Common myeloid progenitor, CD34-positive (primary cell): ENCODE results near the gene CARD9. TPM values are rescaled to one million over a fixed set of nuclear protein-coding genes. Genes with fewer than 3 reads are reported as not detected.

Source experiments
- CTCF ChIA-PET: fragments of 350-600 bp; sonication (Branson Sonifier 250); formaldehyde crosslinking; loops from one replicate; lab custom pipeline; 2021; ENCODE audit warnings: antibody characterized with exemption; lab: Charles Lee
- POLR2A ChIA-PET: fragments of 350-600 bp; sonication (Branson Sonifier 250); formaldehyde crosslinking; loops from one replicate; lab custom pipeline; 2021; ENCODE audit warnings: antibody characterized with exemption; lab: Charles Lee
- DNase-seq, 3 donors: peaks; one replicate each; pipeline versions ENCODE4 v3.0.0 to v3.0.0-alpha.2; 2013
- H3K27ac ChIP-seq, 2 experiments: 1 replicate in 1 of 2; 2 replicates in 1 of 2; pipeline ENCODE4 v1.7.0; 2013; ENCODE audit warnings: inconsistent platforms in 2 of 2, low read length in 2 of 2, mild to moderate bottlenecking in 2 of 2, low read depth in 1 of 2, moderate library complexity in 1 of 2; ENCODE audit not compliant: severe bottlenecking in 2 of 2, insufficient read depth in 1 of 2, poor library complexity in 1 of 2
- H3K27me3 ChIP-seq, 5 experiments: replicated peaks in 2 of 5; 1 replicate in 3 of 5; 2 replicates in 2 of 5; pipeline versions ENCODE4 v1.6.1 to v1.7.0; 2013; ENCODE audit warnings: low read length in 4 of 5, mild to moderate bottlenecking in 2 of 5, moderate library complexity in 2 of 5, inconsistent platforms in 1 of 5; ENCODE audit not compliant: insufficient read depth in 5 of 5, control insufficient read depth in 4 of 5
- H3K36me3 ChIP-seq, 4 experiments: 1 replicate in 2 of 4; 2 replicates in 2 of 4; pipeline versions ENCODE4 v1.6.1 to v1.7.0; 2013; ENCODE audit warnings: low read length in 3 of 4, control low read depth in 1 of 4, mild to moderate bottlenecking in 1 of 4; ENCODE audit not compliant: control insufficient read depth in 4 of 4, insufficient read depth in 4 of 4
- H3K4me1 ChIP-seq, 4 experiments: 1 replicate in 3 of 4; 2 replicates in 1 of 4; pipeline versions ENCODE4 v1.6.1 to v1.7.1; 2013; ENCODE audit warnings: low read length in 3 of 4, mild to moderate bottlenecking in 3 of 4, control low read depth in 1 of 4, inconsistent platforms in 1 of 4, moderate library complexity in 1 of 4; ENCODE audit not compliant: control insufficient read depth in 4 of 4, insufficient read depth in 4 of 4; ENCODE audit errors: control extremely low read depth in 1 of 4
- H3K4me3 ChIP-seq, 7 experiments: 1 replicate in 4 of 7; 2 replicates in 3 of 7; pipeline versions ENCODE4 v1.5.1 to v1.7.0; 2013; ENCODE audit warnings: mild to moderate bottlenecking in 7 of 7, low read length in 6 of 7, moderate library complexity in 6 of 7, inconsistent platforms in 2 of 7, low read depth in 2 of 7, control low read depth in 1 of 7; ENCODE audit not compliant: insufficient read depth in 4 of 7, control insufficient read depth in 1 of 7; ENCODE audit errors: extremely low read depth in 1 of 7
- H3K9me3 ChIP-seq, 5 experiments: 1 replicate in 4 of 5; 2 replicates in 1 of 5; pipeline versions ENCODE4 v1.6.1 to v1.7.1; 2013; ENCODE audit warnings: low read length in 4 of 5, mild to moderate bottlenecking in 2 of 5, inconsistent platforms in 1 of 5, low read depth in 1 of 5, moderate library complexity in 1 of 5; ENCODE audit not compliant: control insufficient read depth in 4 of 5, insufficient read depth in 2 of 5; ENCODE audit errors: control extremely low read depth in 1 of 5
- WGBS: methylation state at CpG from one replicate; pipeline ENCODE4 v1.1.5; 2013; ENCODE audit not compliant: insufficient coverage; 5-methylcytosine and 5-hydroxymethylcytosine counted together
- polyA plus RNA-seq: library from polyadenylated mRNA; unstranded; fragments of 120-200 nt; gene quantifications from one replicate; pipeline ENCODE4 v1.2.1, GENCODE V29; 2013

CARD9 gene, protein sequence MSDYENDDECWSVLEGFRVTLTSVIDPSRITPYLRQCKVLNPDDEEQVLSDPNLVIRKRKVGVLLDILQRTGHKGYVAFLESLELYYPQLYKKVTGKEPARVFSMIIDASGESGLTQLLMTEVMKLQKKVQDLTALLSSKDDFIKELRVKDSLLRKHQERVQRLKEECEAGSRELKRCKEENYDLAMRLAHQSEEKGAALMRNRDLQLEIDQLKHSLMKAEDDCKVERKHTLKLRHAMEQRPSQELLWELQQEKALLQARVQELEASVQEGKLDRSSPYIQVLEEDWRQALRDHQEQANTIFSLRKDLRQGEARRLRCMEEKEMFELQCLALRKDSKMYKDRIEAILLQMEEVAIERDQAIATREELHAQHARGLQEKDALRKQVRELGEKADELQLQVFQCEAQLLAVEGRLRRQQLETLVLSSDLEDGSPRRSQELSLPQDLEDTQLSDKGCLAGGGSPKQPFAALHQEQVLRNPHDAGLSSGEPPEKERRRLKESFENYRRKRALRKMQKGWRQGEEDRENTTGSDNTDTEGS
- polyA plus RNA-seq, result 11.8 TPM

DNA sequence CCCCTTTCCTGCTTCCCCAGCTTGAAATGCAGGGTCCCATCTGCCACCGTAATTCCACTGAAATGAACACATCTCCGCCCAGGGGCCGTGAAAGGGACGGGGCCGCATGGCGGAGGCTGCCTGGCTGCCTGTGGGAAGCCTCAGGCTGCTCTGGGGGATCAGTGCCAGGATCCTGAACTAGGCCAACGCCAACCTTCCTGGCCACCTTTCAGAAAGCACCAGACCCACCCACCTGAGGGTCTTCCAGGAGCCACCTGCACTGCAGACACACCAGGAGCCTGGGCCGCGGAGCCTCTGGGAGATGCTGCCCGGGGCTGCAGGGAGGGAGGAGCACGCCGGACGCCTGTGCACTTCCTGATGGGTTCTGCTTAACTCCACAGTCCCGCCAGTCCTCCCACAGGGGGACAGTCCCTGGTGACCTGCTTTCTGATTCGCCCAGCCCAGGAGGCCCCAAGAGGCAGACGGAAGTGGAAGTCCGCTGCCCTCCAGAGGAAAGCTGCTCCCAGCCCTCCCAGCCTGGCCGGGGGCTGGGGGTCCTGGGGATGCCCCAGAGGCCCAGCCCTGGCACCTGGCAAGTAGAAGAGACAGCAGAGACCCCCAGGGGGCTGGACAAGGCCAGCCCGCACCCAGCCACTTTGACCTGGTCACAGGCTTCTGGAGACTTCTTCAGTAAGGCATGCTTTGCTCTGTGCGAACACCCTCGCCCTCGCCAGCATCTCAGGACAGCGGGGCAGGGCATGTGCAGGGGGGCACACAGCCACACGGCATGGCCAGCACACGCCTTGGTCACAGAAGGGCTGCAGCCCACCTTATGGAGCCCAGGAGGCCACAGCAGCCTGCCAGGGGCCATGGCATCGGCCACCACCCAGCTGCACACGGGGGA, at the start of gene CARD9:
Gene CARD9, minus strand, starts transcription at position 370 of the 883 bp plus-strand sequence. CDS start 1,591 bp downstream, outside the sequence.
- CTCF ChIA-PET, result interaction anchor here (0.9 to 4.6 kb wide), 5 partner anchors 7 to 61 kb away, joined by 3 to 26 read pairs (median 7); partner anchors contain the start of gene DNLZ
- Histone ChIP-seq H3K9me3 (no peaks in the 10 kb centered on the region), H3K4me3 (peak within 1 kb of the TSS; percentile 9 to 79 (median 71)), H3K27me3 (no peaks in the 10 kb centered on the region), H3K4me1 (peaks cover 2 to 32% (median 29%) of the 10 kb centered on the region in 4 experiments), H3K27ac (peak within 1 kb of the TSS in 1 of 2 experiments; percentile 54), H3K36me3 (peaks cover 0 to 47% (median 13%) of the 10 kb centered on the region in 4 experiments)
- POLR2A ChIA-PET, result interaction anchor here (1.0 to 1.3 kb wide), 2 partner anchors 10 to 45 kb away, joined by 3 to 5 read pairs; partner anchors contain the start of gene DNLZ
- 43% methylated on average over 18 of the region's 27 CpGs for WGBS
- peak in 1 of 3 donors; percentile 26 for DNase-seq

DNA sequence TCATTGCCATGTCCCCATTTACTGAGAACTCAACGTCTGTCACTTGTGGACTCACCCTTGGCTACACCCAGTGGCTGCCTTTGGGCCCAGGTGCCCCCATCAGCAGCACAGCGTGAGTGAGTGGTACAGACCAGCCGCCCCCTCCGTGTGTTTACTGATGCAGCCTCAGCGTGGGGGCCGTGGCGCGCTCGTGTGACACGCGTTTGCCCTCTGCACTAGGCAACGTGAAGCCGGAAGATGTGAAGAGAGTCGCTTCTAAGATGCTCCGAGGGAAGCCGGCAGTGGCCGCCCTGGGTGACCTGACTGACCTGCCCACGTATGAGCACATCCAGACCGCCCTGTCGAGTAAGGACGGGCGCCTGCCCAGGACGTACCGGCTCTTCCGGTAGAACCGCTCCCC, 49.4 kb upstream of the CARD9 start:
- no peaks in the 10 kb centered on the region for H3K27me3 ChIP-seq
- WGBS, result 96% methylated on average over 26 of the region's 26 CpGs
- H3K27ac ChIP-seq, result no peak overlapping the region
- no peak for DNase-seq
- no peak overlapping the region for H3K4me3 ChIP-seq
- no peaks in the 10 kb centered on the region for H3K9me3 ChIP-seq
- H3K36me3 ChIP-seq, result peaks cover 13 to 67% (median 54%) of the 10 kb centered on the region in 4 experiments
- ChIA-PET POLR2A (no interaction called here), CTCF (no interaction called here)
- H3K4me1 ChIP-seq, result no peaks in the 10 kb centered on the region

DNA sequence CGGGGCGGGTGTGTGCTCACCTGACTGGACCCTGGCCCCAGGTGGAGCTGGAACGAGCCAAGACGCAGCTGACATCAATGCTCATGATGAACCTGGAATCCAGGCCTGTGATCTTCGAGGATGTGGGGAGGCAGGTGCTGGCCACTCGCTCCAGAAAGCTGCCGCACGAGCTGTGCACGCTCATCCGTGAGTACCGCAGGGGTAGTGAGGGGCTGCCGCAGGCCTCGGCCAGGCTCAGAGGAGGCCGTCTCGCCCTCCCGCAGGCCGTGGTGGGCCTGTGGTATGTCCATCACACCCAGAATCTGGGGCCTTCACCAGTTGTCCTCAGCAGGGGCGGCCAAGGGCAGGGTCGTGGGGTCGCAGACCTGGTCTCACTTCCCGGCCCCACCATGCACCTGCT, 48.3 kb upstream of the CARD9 start:
- Histone ChIP-seq H3K27ac (no peak overlapping the region), H3K27me3 (no peaks in the 10 kb centered on the region), H3K4me1 (no peaks in the 10 kb centered on the region), H3K4me3 (no peak overlapping the region), H3K9me3 (no peaks in the 10 kb centered on the region), H3K36me3 (peaks cover 15 to 76% (median 61%) of the 10 kb centered on the region in 4 experiments)
- CTCF ChIA-PET, result no interaction called here
- DNase-seq, result no peak
- 97% methylated on average over 21 of the region's 21 CpGs for WGBS
- POLR2A ChIA-PET, result no interaction called here

DNA sequence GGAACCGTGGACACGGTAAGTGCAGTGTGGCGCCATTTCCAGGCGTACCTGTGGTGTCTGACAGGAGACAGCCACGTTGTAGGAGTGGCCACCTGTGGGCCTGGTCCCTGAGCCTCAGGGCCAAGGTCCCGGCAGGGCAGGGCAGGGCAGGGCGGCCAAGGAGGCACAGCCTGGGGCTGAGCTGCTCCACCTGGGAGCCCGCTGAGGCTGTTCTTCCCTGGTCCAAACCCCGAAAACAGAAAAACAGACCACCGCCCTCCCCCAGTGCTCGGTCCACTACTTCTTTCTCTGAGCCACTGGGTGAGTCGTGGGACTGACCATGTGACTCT, 45.6 kb upstream of the CARD9 start:
- H3K27me3 ChIP-seq, result no peaks in the 10 kb centered on the region
- DNase-seq, result no peak
- no peaks in the 10 kb centered on the region for H3K4me1 ChIP-seq
- H3K9me3 ChIP-seq, result no peaks in the 10 kb centered on the region
- H3K36me3 ChIP-seq, result peaks cover 19 to 92% (median 72%) of the 10 kb centered on the region in 4 experiments
- ChIA-PET CTCF (no interaction called here), POLR2A (interaction anchor here (0.5 kb wide), 1 partner anchor 11 kb away, joined by 3 read pairs; no protein-coding TSS in a partner anchor)
- 97% methylated on average over 11 of the region's 12 CpGs for WGBS
- H3K27ac ChIP-seq, result no peak overlapping the region
- no peak overlapping the region for H3K4me3 ChIP-seq

DNA sequence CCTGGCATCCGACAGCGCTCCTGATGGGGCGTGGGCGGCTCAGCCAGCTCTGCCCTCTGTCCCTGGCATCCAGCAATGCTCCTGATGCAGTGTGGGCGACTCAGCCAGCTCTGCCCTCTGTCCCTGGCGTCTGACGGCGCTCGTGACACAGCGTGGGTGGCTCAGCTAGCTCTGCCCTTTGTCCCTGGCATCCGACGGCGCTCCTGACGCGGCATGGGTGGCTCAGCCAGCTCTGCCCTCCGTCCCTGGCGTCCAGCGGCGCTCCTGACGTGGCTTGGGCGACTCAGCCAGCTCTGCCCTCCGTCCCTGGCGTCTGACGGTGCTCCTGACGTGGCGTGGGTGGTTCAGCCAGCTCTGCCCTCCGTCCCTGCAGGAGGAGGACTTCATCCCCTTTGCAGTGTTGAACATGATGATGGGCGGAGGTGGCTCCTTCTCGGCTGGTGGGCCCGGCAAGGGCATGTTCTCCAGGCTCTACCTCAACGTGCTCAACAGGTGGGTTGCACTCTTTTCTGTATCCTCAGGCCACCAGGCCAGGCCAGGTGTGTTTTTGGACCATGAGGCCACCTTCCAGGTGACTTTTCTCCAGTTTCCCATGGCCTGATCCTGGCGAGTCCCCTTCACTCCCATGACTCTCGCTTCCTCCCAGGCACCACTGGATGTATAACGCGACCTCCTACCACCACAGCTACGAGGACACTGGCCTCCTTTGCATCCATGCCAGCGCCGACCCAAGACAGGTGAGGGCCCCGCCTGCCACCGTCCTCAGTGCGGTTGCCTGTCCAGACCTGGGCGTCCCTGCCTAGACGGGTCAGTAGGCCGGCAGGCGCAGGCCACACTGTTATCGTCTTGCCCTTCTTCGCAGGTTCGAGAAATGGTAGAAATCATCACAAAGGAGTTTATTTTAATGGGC, 45.0 kb upstream of the CARD9 start:
- CTCF ChIA-PET, result interaction anchor here (1.2 to 1.4 kb wide), 2 partner anchors 11 to 20 kb away, joined by 3 read pairs; no protein-coding TSS in a partner anchor

DNA sequence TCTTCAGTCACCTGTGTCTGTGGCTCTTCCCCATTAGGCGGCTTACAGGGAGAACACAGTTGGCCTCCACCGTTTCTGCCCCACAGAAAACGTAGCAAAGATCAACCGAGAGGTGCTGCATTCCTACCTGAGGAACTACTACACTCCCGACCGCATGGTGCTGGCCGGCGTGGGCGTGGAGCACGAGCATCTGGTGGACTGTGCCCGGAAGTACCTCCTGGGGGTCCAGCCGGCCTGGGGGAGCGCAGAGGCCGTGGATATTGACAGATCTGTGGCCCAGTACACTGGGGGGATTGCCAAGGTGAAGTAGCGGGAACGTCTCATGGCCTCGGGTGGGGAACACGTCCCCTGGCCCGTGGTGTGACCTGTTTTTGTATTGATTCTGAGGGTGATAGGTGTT, 43.4 kb upstream of the CARD9 start:
- POLR2A ChIA-PET, result no interaction called here
- no peak for DNase-seq
- CTCF ChIA-PET, result no interaction called here
- no peaks in the 10 kb centered on the region for H3K9me3 ChIP-seq
- no peaks in the 10 kb centered on the region for H3K27me3 ChIP-seq
- peaks cover 0 to 3% (median 1%) of the 10 kb centered on the region in 4 experiments for H3K4me1 ChIP-seq
- no peak overlapping the region for H3K4me3 ChIP-seq
- H3K36me3 ChIP-seq, result peaks cover 22 to 90% (median 69%) of the 10 kb centered on the region in 4 experiments
- WGBS, result 99% methylated on average over 18 of the region's 19 CpGs
- no peak overlapping the region for H3K27ac ChIP-seq

More for the DNA sequence above, 45.0 kb upstream of the CARD9 start:
- Histone ChIP-seq H3K36me3 (peaks cover 19 to 94% (median 71%) of the 10 kb centered on the region in 4 experiments), H3K4me1 (no peaks in the 10 kb centered on the region), H3K27me3 (no peaks in the 10 kb centered on the region), H3K9me3 (no peaks in the 10 kb centered on the region), H3K27ac (no peak overlapping the region), H3K4me3 (no peak overlapping the region)
- DNase-seq, result no peak
- 98% methylated on average over 43 of the region's 48 CpGs for WGBS
- POLR2A ChIA-PET, result interaction anchor here (0.5 kb wide), 1 partner anchor 12 kb away, joined by 3 read pairs; no protein-coding TSS in a partner anchor
